ENCODE results near the gene METAP2.

GRCh38 chr12:95509300-95509699, 35.3 kb downstream of the METAP2 start:
- TF ChIP-seq CTCF (IDR thresholded peaks at IDR 0.05) (no peak), POLR2A (IDR thresholded peaks at IDR 0.05) (no peak)

Data from Peyer's patch (tissue), 4 donors.